Endodermal cell (in vitro differentiated cells): ENCODE measurements around the gene ARPIN. TPM values are rescaled to one million over a fixed set of nuclear protein-coding genes. Genes with fewer than 3 reads are reported as not detected.
A peak's percentile ranks its signal among the peaks of the same experiment; 100 is the strongest.

Source experiments
- DNase-seq: peaks from one replicate; pipeline ENCODE4 v3.0.0-alpha.2; 2017
- H3K27ac ChIP-seq: 2 replicates; pipeline ENCODE4 v1.5.1; 2013; ENCODE audit warnings: mild to moderate bottlenecking, low read depth, low read length, moderate library complexity
- H3K27me3 ChIP-seq: 2 replicates; pipeline ENCODE4 v1.6.1; 2013; ENCODE audit warnings: mild to moderate bottlenecking, low read length, moderate library complexity; ENCODE audit not compliant: insufficient read depth, control insufficient read depth, poor library complexity, severe bottlenecking
- H3K36me3 ChIP-seq: 2 replicates; pipeline ENCODE4 v1.7.0; 2013; ENCODE audit warnings: mild to moderate bottlenecking, low read length, moderate library complexity; ENCODE audit not compliant: control insufficient read depth, insufficient read depth
- H3K4me1 ChIP-seq: one replicate; pipeline ENCODE4 v1.7.0; 2013; ENCODE audit warnings: low read length; ENCODE audit not compliant: control insufficient read depth, insufficient read depth
- H3K4me3 ChIP-seq: 2 replicates; pipeline ENCODE4 v1.5.1; 2013; ENCODE audit warnings: mild to moderate bottlenecking, low read length, moderate library complexity
- H3K9ac ChIP-seq: 2 replicates; pipeline ENCODE4 v1.6.1; 2013; ENCODE audit warnings: mild to moderate bottlenecking, low read length, moderate library complexity; ENCODE audit not compliant: poor library complexity, severe bottlenecking; ENCODE audit errors: extremely low read depth
- H3K9me3 ChIP-seq: 2 replicates; pipeline ENCODE4 v1.6.1; 2013; ENCODE audit warnings: mild to moderate bottlenecking, low read length, moderate library complexity; ENCODE audit not compliant: control insufficient read depth
- H3K27ac Mint-ChIP-seq: 2 replicates; pipeline ENCODE4 v1.8.0; 2020; ENCODE audit warnings: mixed read lengths
- H3K27me3 Mint-ChIP-seq: 2 replicates; pipeline ENCODE4 v1.8.0; 2021; ENCODE audit warnings: mild to moderate bottlenecking, mixed read lengths; ENCODE audit not compliant: insufficient read depth
- H3K36me3 Mint-ChIP-seq: 2 replicates; pipeline ENCODE4 v1.8.0; 2020; ENCODE audit warnings: low read depth, mixed read lengths
- H3K4me1 Mint-ChIP-seq: 2 replicates; pipeline ENCODE4 v1.8.0; 2020; ENCODE audit warnings: mixed read lengths
- H3K4me3 Mint-ChIP-seq: 2 replicates; pipeline ENCODE4 v1.8.0; 2020; ENCODE audit warnings: mild to moderate bottlenecking, moderate library complexity, mixed read lengths
- H3K9me3 Mint-ChIP-seq: 2 replicates; pipeline ENCODE4 v1.8.0; 2020; ENCODE audit warnings: mild to moderate bottlenecking, mixed read lengths
- WGBS, 2 experiments: methylation state at CpG; one replicate each; pipeline versions ENCODE4 v1.1.5 to v1.1.7; 2013; ENCODE audit warnings: missing lambda C conversion rate in 2 of 2, mixed read lengths in 1 of 2; ENCODE audit not compliant: insufficient coverage in 1 of 2, insufficient read length in 1 of 2; 5-methylcytosine and 5-hydroxymethylcytosine counted together
- total RNA-seq, 2 donors: library from RNA; stranded (reverse); fragmentation: NEBNext Ultra II Directional in 1 of 2; extraction: Animal tissue kit (Norgen Biotek cat#: 25700) in 1 of 2; gene quantifications; 2 replicates in 1 of 2; 3 replicates in 1 of 2; pipeline ENCODE4 v1.2.1, GENCODE V29; 2021
- TF ChIP-seq, protein P1 (sequence below): fragments of 200-600 bp; sonication (generic); conservative IDR thresholded peaks from 2 replicates; pipeline ENCODE4 v1.5.0; 2021; ENCODE audit warnings: antibody characterized with exemption, mild to moderate bottlenecking

ARPIN gene
- total RNA-seq, 2 donors from 2014 or later, result 6.9 to 11.2 TPM

DNA sequence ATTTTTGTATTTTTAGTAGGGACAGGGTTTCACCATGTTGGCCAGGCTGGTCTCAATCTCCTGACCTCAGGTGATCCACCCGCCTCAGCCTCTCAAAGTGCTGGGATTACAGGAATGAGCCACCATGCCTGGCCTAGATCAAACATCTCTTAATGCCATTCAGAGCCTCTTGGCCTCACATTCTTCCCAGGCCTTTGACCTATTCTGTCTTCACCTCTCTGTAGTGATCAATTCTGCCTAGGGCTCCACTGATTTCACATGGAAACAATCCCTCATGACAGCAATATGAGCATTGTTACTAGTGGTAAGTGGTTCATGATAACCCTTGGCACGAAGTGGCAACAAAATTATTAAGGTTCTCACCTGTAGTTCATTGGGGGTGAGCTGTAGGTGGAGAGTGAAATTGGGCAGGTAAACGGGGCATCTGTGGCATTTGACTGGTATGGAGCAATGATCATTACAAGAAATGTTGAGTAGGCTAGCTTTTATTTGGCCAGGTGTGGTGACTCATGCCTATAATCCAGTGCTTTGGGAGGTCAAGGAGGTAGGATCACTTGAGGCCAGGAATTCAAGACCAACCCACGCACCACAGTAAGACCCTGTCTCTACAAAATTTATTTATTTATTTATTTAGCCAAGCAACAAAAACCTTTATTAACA, 4.8 kb upstream of the ARPIN start:
- Mint-ChIP-seq H3K27ac (no peak overlapping the region), H3K9me3 (no peaks in the 10 kb centered on the region), H3K4me1 (peaks cover 7% of the 10 kb centered on the region), H3K4me3 (no peak overlapping the region), H3K27me3 (peaks cover 7% of the 10 kb centered on the region), H3K36me3 (no peaks in the 10 kb centered on the region)
- no peak for DNase-seq
- Histone ChIP-seq H3K27ac (no peak overlapping the region), H3K4me1 (no peaks in the 10 kb centered on the region), H3K9ac (no peak overlapping the region), H3K9me3 (no peaks in the 10 kb centered on the region), H3K4me3 (no peak overlapping the region), H3K36me3 (no peaks in the 10 kb centered on the region), H3K27me3 (no peaks in the 10 kb centered on the region)
- 85 to 97% methylated on average over 3 of the region's 4 CpGs for WGBS, 2 experiments
- TF ChIP-seq, protein P1, sequence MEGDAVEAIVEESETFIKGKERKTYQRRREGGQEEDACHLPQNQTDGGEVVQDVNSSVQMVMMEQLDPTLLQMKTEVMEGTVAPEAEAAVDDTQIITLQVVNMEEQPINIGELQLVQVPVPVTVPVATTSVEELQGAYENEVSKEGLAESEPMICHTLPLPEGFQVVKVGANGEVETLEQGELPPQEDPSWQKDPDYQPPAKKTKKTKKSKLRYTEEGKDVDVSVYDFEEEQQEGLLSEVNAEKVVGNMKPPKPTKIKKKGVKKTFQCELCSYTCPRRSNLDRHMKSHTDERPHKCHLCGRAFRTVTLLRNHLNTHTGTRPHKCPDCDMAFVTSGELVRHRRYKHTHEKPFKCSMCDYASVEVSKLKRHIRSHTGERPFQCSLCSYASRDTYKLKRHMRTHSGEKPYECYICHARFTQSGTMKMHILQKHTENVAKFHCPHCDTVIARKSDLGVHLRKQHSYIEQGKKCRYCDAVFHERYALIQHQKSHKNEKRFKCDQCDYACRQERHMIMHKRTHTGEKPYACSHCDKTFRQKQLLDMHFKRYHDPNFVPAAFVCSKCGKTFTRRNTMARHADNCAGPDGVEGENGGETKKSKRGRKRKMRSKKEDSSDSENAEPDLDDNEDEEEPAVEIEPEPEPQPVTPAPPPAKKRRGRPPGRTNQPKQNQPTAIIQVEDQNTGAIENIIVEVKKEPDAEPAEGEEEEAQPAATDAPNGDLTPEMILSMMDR, result no peak

DNA sequence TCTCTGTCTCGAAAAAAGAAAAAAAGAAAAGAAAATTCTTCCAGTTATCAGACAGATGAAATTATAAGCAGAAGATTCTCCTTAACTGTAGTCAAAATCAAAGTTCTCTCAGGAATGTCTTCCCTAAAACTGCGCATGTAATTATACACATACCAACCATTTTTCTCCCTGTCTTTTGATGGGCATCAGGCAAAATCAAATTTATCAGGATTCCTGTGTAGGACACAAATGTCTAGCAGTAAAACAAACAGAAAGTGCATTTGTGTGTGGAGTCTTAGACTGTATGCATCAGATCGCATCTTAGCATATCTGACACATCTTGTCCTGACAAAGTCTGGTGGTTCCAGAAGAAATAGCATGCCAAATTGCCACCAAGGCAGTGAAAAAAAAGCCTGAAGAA, 3.9 kb upstream of the ARPIN start:
- Histone ChIP-seq H3K9me3 (no peaks in the 10 kb centered on the region), H3K27me3 (no peaks in the 10 kb centered on the region), H3K4me3 (no peak overlapping the region), H3K4me1 (no peaks in the 10 kb centered on the region), H3K9ac (no peak overlapping the region), H3K36me3 (no peaks in the 10 kb centered on the region), H3K27ac (no peak overlapping the region)
- Mint-ChIP-seq H3K4me1 (peaks cover 9% of the 10 kb centered on the region), H3K36me3 (no peaks in the 10 kb centered on the region), H3K4me3 (no peak overlapping the region), H3K9me3 (no peaks in the 10 kb centered on the region), H3K27ac (no peak overlapping the region), H3K27me3 (peaks cover 12% of the 10 kb centered on the region)
- TF ChIP-seq, protein P1, result no peak
- DNase-seq, result no peak
- WGBS, 2 experiments, result 42 to 50% methylated on average over 2 of the region's 3 CpGs

DNA sequence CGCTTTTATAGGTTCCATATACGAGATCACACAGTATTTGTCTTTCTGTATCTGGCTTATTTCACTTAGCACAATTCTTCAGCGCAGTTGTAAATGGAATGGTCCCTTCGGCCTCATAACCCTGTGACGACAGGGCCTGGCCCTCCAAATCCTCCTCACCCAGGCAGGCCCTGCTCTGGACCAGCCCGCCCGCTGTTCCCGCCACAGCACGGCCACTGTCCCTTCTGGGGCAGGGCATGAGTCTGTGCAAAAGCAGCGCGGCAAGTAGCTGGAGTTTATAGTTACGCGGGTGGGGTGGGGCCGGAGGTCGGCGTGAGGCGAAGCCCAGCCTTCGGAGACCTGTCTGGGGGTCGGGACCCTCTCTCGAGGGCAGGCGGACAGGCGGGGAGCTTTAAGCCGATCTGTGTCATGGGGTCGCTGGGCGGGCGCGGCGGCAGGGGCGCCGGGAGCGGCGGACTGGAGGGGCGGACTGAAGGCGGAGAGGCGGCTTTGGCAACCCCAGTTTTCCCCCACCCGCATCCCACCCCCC, 543 bp downstream of the ARPIN start:
- Histone ChIP-seq H3K36me3 (no peaks in the 10 kb centered on the region), H3K4me1 (no peaks in the 10 kb centered on the region), H3K27me3 (no peaks in the 10 kb centered on the region), H3K27ac (no peak overlapping the region), H3K9me3 (no peaks in the 10 kb centered on the region), H3K9ac (no peak overlapping the region), H3K4me3 (peak overlapping the region; percentile 65)
- Mint-ChIP-seq H3K4me1 (peaks cover 9% of the 10 kb centered on the region), H3K27ac (peak overlapping the region; percentile 66), H3K9me3 (no peaks in the 10 kb centered on the region), H3K27me3 (peaks cover 41% of the 10 kb centered on the region), H3K4me3 (peak overlapping the region; percentile 69), H3K36me3 (no peaks in the 10 kb centered on the region)
- TF ChIP-seq, protein P1, result no peak
- peak; percentile 80 for DNase-seq
- 26 to 33% methylated on average over 8 to 28 of the region's 36 CpGs for WGBS, 2 experiments
